Endothelial cell of umbilical vein (primary cell): ENCODE results near the gene COL21A1. TPM values are rescaled to one million over a fixed set of nuclear protein-coding genes. Genes with fewer than 3 reads are reported as not detected.

ENCODE experiments used
- BruUV-seq: library from RNA; stranded (reverse); fragments of 400-500 nt; replicated peaks from 2 replicates; lab custom pipeline; 2021; lab: Mats Ljungman, UMichigan
- CTCF ChIA-PET: fragments of 300-600, 350-600 bp; sonication (Branson Sonifier 250); formaldehyde crosslinking; loops from one replicate; lab custom pipeline; 2021; ENCODE audit warnings: antibody characterized with exemption, inconsistent platforms; lab: Charles Lee
- POLR2A ChIA-PET: fragments of 300-600, 350-600 bp; sonication (Branson Sonifier 250); formaldehyde crosslinking; loops from one replicate; lab custom pipeline; 2021; ENCODE audit warnings: antibody characterized with exemption, inconsistent platforms; lab: Charles Lee
- DNase-seq: peaks from one replicate; pipeline ENCODE4 v3.0.0-alpha.2; 2011; ENCODE audit warnings: low read depth, low spot score
- FAIRE-seq: peaks from 2 replicates; lab custom pipeline; 2011; peaks lifted over from hg19 to GRCh38; lab: Jason Lieb, UNC
- H2AFZ ChIP-seq: 2 replicates; pipeline ENCODE4 v1.6.0; 2012; ENCODE audit warnings: low read depth, low read length, control low read depth, inconsistent platforms
- H3K27ac ChIP-seq: 2 replicates; pipeline ENCODE4 v1.5.1; 2011; ENCODE audit warnings: low read depth, mild to moderate bottlenecking, control low read depth, low read length, moderate library complexity; ENCODE audit not compliant: insufficient read depth
- H3K27me3 ChIP-seq, 2 experiments: 2 replicates each; pipeline versions ENCODE4 v1.6.0 to v1.6.1; 2011; ENCODE audit warnings: low read length in 2 of 2, mixed read lengths in 1 of 2; ENCODE audit not compliant: control insufficient read depth in 2 of 2, insufficient read depth in 2 of 2
- H3K36me3 ChIP-seq, 2 experiments: 2 replicates in 1 of 2; 3 replicates in 1 of 2; pipeline ENCODE4 v1.5.1; 2011; ENCODE audit warnings: low read length in 2 of 2, mild to moderate bottlenecking in 1 of 2, moderate library complexity in 1 of 2; ENCODE audit not compliant: control insufficient read depth in 2 of 2, insufficient read depth in 2 of 2; ENCODE audit errors: extremely low read depth in 1 of 2
- H3K4me1 ChIP-seq: 3 replicates; pipeline ENCODE4 v1.5.1; 2011; ENCODE audit warnings: mild to moderate bottlenecking, low read length; ENCODE audit not compliant: control insufficient read depth, insufficient read depth; ENCODE audit errors: extremely low read depth
- H3K4me2 ChIP-seq: 2 replicates; pipeline ENCODE4 v1.6.1; 2011; ENCODE audit warnings: low read length, control low read depth, mixed read lengths; ENCODE audit not compliant: insufficient read depth
- H3K4me3 ChIP-seq, 3 experiments: fragments of 200-600 bp in 1 of 3; sonication (generic), shearing (Covaris generic) in 1 of 3; replicated peaks in 1 of 3; 2 replicates each; pipeline ENCODE4 v1.5.1; 2011 to 2016; ENCODE audit warnings: control low read depth in 3 of 3, low read length in 3 of 3, mild to moderate bottlenecking in 2 of 3, inconsistent platforms in 1 of 3, low read depth in 1 of 3, moderate library complexity in 1 of 3; ENCODE audit not compliant: insufficient read depth in 1 of 3
- H3K79me2 ChIP-seq: 2 replicates; pipeline ENCODE4 v1.6.0; 2012; ENCODE audit warnings: low read length, inconsistent platforms; ENCODE audit not compliant: control insufficient read depth, insufficient read depth
- H3K9ac ChIP-seq: replicated peaks from 2 replicates; pipeline ENCODE3; 2011; ENCODE audit warnings: low read length, control low read depth; ENCODE audit not compliant: insufficient read depth; ENCODE audit errors: extremely low read depth
- H3K9me1 ChIP-seq: replicated peaks from 3 replicates; pipeline ENCODE4 v1.6.0; 2011; ENCODE audit warnings: mild to moderate bottlenecking, low read length; ENCODE audit not compliant: control insufficient read depth, insufficient read depth; ENCODE audit errors: extremely low read depth
- H3K9me3 ChIP-seq: replicated peaks from 2 replicates; pipeline ENCODE4 v1.5.1; 2012; ENCODE audit warnings: low read length, inconsistent platforms; ENCODE audit not compliant: control insufficient read depth, insufficient read depth
- H4K20me1 ChIP-seq: replicated peaks from 2 replicates; pipeline ENCODE3; 2011; ENCODE audit warnings: mild to moderate bottlenecking, low read length; ENCODE audit not compliant: control insufficient read depth, insufficient read depth; ENCODE audit errors: extremely low read depth
- FOS ChIP-seq: IDR thresholded peaks from 2 replicates; pipeline ENCODE4 v1.6.1; 2011; ENCODE audit warnings: mild to moderate bottlenecking, low read length, moderate library complexity, borderline replicate concordance; ENCODE audit not compliant: insufficient read depth
- GATA2 ChIP-seq: IDR thresholded peaks from 2 replicates; pipeline ENCODE4 v1.7.0; 2011; ENCODE audit warnings: low read depth, mild to moderate bottlenecking, moderate library complexity, mixed read lengths, low read length; ENCODE audit not compliant: insufficient read length, insufficient read depth
- JUN ChIP-seq: IDR thresholded peaks from 2 replicates; pipeline ENCODE4 v1.6.1; 2011; ENCODE audit warnings: borderline replicate concordance, low read depth; ENCODE audit not compliant: insufficient read length, insufficient read depth
- MYC ChIP-seq: IDR thresholded peaks from one replicate; pipeline ENCODE4 v1.6.1; 2011; ENCODE audit warnings: mild to moderate bottlenecking, low read depth, low read length
- POLR2AphosphoS5 ChIP-seq: IDR thresholded peaks from 2 replicates; pipeline ENCODE4 v1.6.1; 2012; ENCODE audit warnings: low read depth, mild to moderate bottlenecking, control low read depth, low read length, moderate library complexity; ENCODE audit not compliant: insufficient read depth
- dilution Hi-C: fragments of 300-500 bp; cut with MboI; formaldehyde crosslinking; loops from one replicate; pipeline ENCODE4 v1.15.0; 2019; ENCODE audit warnings: low sequenced_read_pairs; ENCODE audit not compliant: extremely low pct_ligation_motif_present
- intact Hi-C: fragments of 100-400 bp; cut with micrococcal nuclease; formaldehyde crosslinking; loops from one replicate; pipeline ENCODE4 v1.10.0; 2022
- polyA plus RNA-seq, 4 experiments: library from polyadenylated mRNA; depleted of rRNA in 3 of 4; stranded (reverse) in 3 of 4; unstranded in 1 of 4; fragments of >200 nt; gene quantifications; 2 replicates each; pipeline versions ENCODE4 v1.2.1 to v1.2.3, GENCODE V29; 2011 to 2012; ENCODE audit warnings: missing spikeins in 1 of 4
- total RNA-seq: library from RNA; stranded (reverse); gene quantifications from 2 replicates; pipeline ENCODE4 v1.2.3, GENCODE V29; 2021
- TF ChIP-seq, protein P1 (sequence below), 2 donors: IDR thresholded peaks; 1 replicate in 1 of 2; 2 replicates in 1 of 2; pipeline ENCODE4 v1.5.1; 2011; ENCODE audit warnings: low read length in 2 of 2, mild to moderate bottlenecking in 2 of 2, moderate library complexity in 2 of 2, control low read depth in 1 of 2, inconsistent platforms in 1 of 2, low read depth in 1 of 2; ENCODE audit not compliant: insufficient read depth in 1 of 2; ENCODE audit errors: extremely low read depth in 1 of 2
- TF ChIP-seq, protein P2 (sequence below): IDR thresholded peaks from 2 replicates; pipeline ENCODE4 v1.6.1; 2011; ENCODE audit not compliant: insufficient read depth, insufficient read length

Gene COL21A1
- total and polyA plus RNA-seq, 2 donors (not counting 3 experiments of a cell fraction or from before 2014, with no cell fraction given): 0.22 to 1.4 TPM

DNA sequence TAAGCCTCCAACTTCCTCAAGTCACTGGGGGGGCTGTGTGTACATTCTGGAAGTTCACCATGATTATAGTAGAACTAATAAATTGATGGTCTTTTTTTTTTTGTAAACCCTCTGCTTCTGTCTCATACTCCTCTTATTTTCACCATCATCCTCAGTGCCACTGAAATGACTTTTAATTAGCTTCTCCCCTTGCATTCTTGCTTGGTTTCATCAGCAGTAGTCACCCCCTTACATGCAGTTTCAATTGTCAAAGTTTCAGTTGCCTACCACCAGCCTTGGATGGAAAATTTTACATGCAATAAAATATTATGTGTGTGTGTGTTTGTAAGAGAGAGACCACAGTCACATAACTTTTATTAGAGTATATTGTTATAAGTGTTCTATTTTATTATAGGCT, 196.2 kb downstream of the COL21A1 start:
- Histone ChIP-seq H3K27ac (no peak overlapping the region), H2AFZ (no peak overlapping the region), H3K4me3 (no peak overlapping the region), H3K4me2 (no peak overlapping the region), H3K27me3 (no peaks in the 10 kb centered on the region), H3K9me3 (no peaks in the 10 kb centered on the region), H3K36me3 (no peaks in the 10 kb centered on the region), H3K4me1 (peaks cover 23% of the 10 kb centered on the region), H3K79me2 (no peaks in the 10 kb centered on the region), H3K9ac (no peak overlapping the region), H3K9me1 (no peaks in the 10 kb centered on the region), H4K20me1 (no peaks in the 10 kb centered on the region)
- dilution Hi-C loops (no loop called here), intact Hi-C loops (no loop called here)
- FAIRE-seq (no peak), DNase-seq (no peak)
- BruUV-seq: no TSS peak
- POLR2A ChIA-PET: no interaction called here
- CTCF ChIA-PET: no interaction called here
- TF ChIP-seq, protein P1, sequence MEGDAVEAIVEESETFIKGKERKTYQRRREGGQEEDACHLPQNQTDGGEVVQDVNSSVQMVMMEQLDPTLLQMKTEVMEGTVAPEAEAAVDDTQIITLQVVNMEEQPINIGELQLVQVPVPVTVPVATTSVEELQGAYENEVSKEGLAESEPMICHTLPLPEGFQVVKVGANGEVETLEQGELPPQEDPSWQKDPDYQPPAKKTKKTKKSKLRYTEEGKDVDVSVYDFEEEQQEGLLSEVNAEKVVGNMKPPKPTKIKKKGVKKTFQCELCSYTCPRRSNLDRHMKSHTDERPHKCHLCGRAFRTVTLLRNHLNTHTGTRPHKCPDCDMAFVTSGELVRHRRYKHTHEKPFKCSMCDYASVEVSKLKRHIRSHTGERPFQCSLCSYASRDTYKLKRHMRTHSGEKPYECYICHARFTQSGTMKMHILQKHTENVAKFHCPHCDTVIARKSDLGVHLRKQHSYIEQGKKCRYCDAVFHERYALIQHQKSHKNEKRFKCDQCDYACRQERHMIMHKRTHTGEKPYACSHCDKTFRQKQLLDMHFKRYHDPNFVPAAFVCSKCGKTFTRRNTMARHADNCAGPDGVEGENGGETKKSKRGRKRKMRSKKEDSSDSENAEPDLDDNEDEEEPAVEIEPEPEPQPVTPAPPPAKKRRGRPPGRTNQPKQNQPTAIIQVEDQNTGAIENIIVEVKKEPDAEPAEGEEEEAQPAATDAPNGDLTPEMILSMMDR (IDR thresholded peaks at IDR 0.05; ENCODE audit: extremely low read depth in 1 of 2, insufficient read depth in 1 of 2, low read depth in 1 of 2, low read length in 2 of 2): no peak
- TF ChIP-seq MYC (no peak), FOS (no peak), JUN (no peak), POLR2AphosphoS5 (no peak), GATA2 (no peak)
- TF ChIP-seq, protein P2, sequence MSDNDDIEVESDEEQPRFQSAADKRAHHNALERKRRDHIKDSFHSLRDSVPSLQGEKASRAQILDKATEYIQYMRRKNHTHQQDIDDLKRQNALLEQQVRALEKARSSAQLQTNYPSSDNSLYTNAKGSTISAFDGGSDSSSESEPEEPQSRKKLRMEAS: no peak
